ENCODE results near the gene GPR180.

GPR180 gene

GRCh38 chr13:94602467-94602866, 810 bp downstream of the GPR180 start:
- no peak overlapping the region for H3K27ac ChIP-seq (ENCODE audit: low read length)
- no peak overlapping the region; the same call in 1 of the 2 replicates for H2AFZ ChIP-seq (ENCODE audit: low read depth, low read length)
- H3K9ac ChIP-seq (ENCODE audit: low read length), result peak overlapping the region; percentile 76

GRCh38 chr13:94607056-94607455, 5.4 kb downstream of the GPR180 start:
- no peak for TF ChIP-seq EZH2phosphoT487 (IDR thresholded peaks at IDR 0.05; ENCODE audit: low read depth)
- Histone ChIP-seq H4K20me1 (ENCODE audit: insufficient read depth, low read length) (no peaks in the 10 kb centered on the region), H3K27ac (ENCODE audit: low read length) (no peak overlapping the region), H3K4me2 (ENCODE audit: low read length) (no peak overlapping the region), H3K27me3 (ENCODE audit: low read depth, low read length) (no peaks in the 10 kb centered on the region), H3K36me3 (replicated peaks; ENCODE audit: low read depth, low read length) (peaks cover 27% of the 10 kb centered on the region), H3K9me3 (ENCODE audit: insufficient read depth, low read length) (no peaks in the 10 kb centered on the region), H3K9ac (ENCODE audit: low read length) (no peak overlapping the region), H2AFZ (ENCODE audit: low read depth, low read length) (no peak overlapping the region), H3K79me2 (ENCODE audit: low read length) (peaks cover 13% of the 10 kb centered on the region), H3K4me1 (ENCODE audit: low read length) (peaks cover 6% of the 10 kb centered on the region), H3K4me3 (ENCODE audit: low read length) (no peak overlapping the region)

More at GRCh38 chr13:94602467-94602866, 810 bp downstream of the GPR180 start:
- TF ChIP-seq EZH2phosphoT487 (IDR thresholded peaks at IDR 0.05; ENCODE audit: low read depth) (no peak), CTCF (IDR thresholded peaks at IDR 0.05; ENCODE audit: low read depth, low read length) (no peak)
- H3K9me3 ChIP-seq (ENCODE audit: insufficient read depth, low read length), result no peaks in the 10 kb centered on the region
- H3K79me2 ChIP-seq (ENCODE audit: low read length), result peaks cover 16% of the 10 kb centered on the region
- H3K27me3 ChIP-seq (ENCODE audit: low read depth, low read length), result no peaks in the 10 kb centered on the region
- H3K36me3 ChIP-seq (replicated peaks; ENCODE audit: low read depth, low read length), result peaks cover 17% of the 10 kb centered on the region
- H3K4me3 ChIP-seq (ENCODE audit: low read length), result peak overlapping the region; percentile 90
- no peaks in the 10 kb centered on the region for H4K20me1 ChIP-seq (ENCODE audit: insufficient read depth, low read length)
- H3K4me1 ChIP-seq (ENCODE audit: low read length), result peaks cover 8% of the 10 kb centered on the region
- peak overlapping the region; percentile 74 for H3K4me2 ChIP-seq (ENCODE audit: low read length)

DNA sequence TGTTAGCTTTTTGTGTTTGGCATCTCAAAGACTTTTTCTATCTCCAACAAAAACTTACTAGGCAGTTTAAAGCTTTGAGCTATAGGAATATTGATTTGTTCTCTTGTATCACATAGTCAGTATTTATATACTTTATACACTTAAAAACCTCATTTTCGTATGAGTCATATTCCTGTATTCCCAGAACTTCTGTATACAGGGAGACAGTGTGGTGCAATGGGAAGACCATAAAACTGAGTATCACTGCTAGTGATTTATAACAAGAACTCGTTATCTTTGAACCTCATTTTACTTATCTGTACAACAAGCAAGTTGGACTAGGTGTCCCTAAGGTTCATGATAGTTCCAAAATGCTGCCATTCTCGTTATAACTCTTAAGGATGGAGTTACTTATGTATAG, 6.3 kb downstream of the GPR180 start:
- peaks cover under 1% of the 10 kb centered on the region; the same call in 1 of the 2 replicates for H3K4me1 ChIP-seq (ENCODE audit: low read length)
- no peaks in the 10 kb centered on the region for H3K9me3 ChIP-seq (ENCODE audit: insufficient read depth, low read length)
- no peak overlapping the region for H3K27ac ChIP-seq (ENCODE audit: low read length)
- H3K27me3 ChIP-seq (ENCODE audit: low read depth, low read length), result no peaks in the 10 kb centered on the region
- H3K9ac ChIP-seq (ENCODE audit: low read length), result no peak overlapping the region
- H3K36me3 ChIP-seq (replicated peaks; ENCODE audit: low read depth, low read length), result peaks cover 30% of the 10 kb centered on the region
- H3K79me2 ChIP-seq (ENCODE audit: low read length), result peaks cover 5% of the 10 kb centered on the region; the same call in 1 of the 2 replicates
- H2AFZ ChIP-seq (ENCODE audit: low read depth, low read length), result no peak overlapping the region
- no peak overlapping the region for H3K4me2 ChIP-seq (ENCODE audit: low read length)
- no peaks in the 10 kb centered on the region for H4K20me1 ChIP-seq (ENCODE audit: insufficient read depth, low read length)
- no peak for TF ChIP-seq CTCF (IDR thresholded peaks at IDR 0.05; ENCODE audit: low read depth, low read length)
- no peak for TF ChIP-seq EZH2phosphoT487 (IDR thresholded peaks at IDR 0.05; ENCODE audit: low read depth)
- no peak overlapping the region for H3K4me3 ChIP-seq (ENCODE audit: low read length)

DNA sequence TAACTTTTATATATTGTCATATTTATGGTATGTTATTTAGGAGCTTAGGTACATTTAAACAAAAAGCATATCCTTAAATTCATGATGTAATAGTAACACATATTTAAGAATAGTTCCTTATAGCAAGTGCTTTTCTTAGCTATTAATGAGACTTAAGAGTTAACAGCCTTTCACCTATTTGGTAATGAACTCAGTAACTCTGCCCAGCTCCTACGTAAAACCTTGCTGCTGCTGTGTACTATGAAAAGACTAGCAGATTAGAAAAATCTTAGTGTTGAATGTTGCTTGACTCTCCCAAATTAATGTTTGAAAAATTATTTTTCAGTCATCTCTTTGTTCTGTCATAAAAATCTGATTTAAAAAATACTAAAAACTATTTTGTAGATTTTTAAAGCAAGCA, 6.9 kb downstream of the GPR180 start:
- no peaks in the 10 kb centered on the region for H3K4me1 ChIP-seq (ENCODE audit: low read length)
- H2AFZ ChIP-seq (ENCODE audit: low read depth, low read length), result no peak overlapping the region
- no peak overlapping the region for H3K4me3 ChIP-seq (ENCODE audit: low read length)
- H3K36me3 ChIP-seq (replicated peaks; ENCODE audit: low read depth, low read length), result peaks cover 32% of the 10 kb centered on the region
- H3K9me3 ChIP-seq (ENCODE audit: insufficient read depth, low read length), result no peaks in the 10 kb centered on the region
- no peak for TF ChIP-seq EZH2phosphoT487 (IDR thresholded peaks at IDR 0.05; ENCODE audit: low read depth)
- TF ChIP-seq CTCF (IDR thresholded peaks at IDR 0.05; ENCODE audit: low read depth, low read length), result no peak
- H3K79me2 ChIP-seq (ENCODE audit: low read length), result no peaks in the 10 kb centered on the region
- H4K20me1 ChIP-seq (ENCODE audit: insufficient read depth, low read length), result no peaks in the 10 kb centered on the region
- H3K27ac ChIP-seq (ENCODE audit: low read length), result no peak overlapping the region
- H3K4me2 ChIP-seq (ENCODE audit: low read length), result no peak overlapping the region
- no peak overlapping the region for H3K9ac ChIP-seq (ENCODE audit: low read length)
- H3K27me3 ChIP-seq (ENCODE audit: low read depth, low read length), result no peaks in the 10 kb centered on the region

Measured in OCI-LY3 (cell line).